Hematopoietic multipotent progenitor cell (in vitro differentiated cells): Measurements from ENCODE around the gene ST3GAL6. TPM values are rescaled to one million over a fixed set of nuclear protein-coding genes. Genes with fewer than 3 reads are reported as not detected.

ENCODE experiments used
- DNase-seq, 3 donors: peaks; one replicate each; pipeline ENCODE4 v3.0.0-alpha.2; 2011 to 2015; ENCODE audit warnings: low read depth in 2 of 3, low spot score in 2 of 3
- total RNA-seq: library from RNA; depleted of rRNA; stranded (reverse); fragments of >200 nt; gene quantifications from one replicate; pipeline ENCODE4 v1.2.3, GENCODE V29; 2012

The ST3GAL6 gene
- total RNA-seq, 1 donor: 2.7 TPM

GRCh38 chr3:98772022-98772421 lies 8.9 kb downstream of the ST3GAL6 start:
- DNase-seq: no peak

- no peak for DNase-seq
Observed at GRCh38 chr3:98775459-98776139, 12.5 kb downstream of the ST3GAL6 start.

- DNase-seq: no peak
Observed at GRCh38 chr3:98776140-98776493, 13.0 kb downstream of the ST3GAL6 start.

- no peak for DNase-seq
Observed at GRCh38 chr3:98777286-98777685, 14.1 kb downstream of the ST3GAL6 start.

- DNase-seq: no peak
Observed at GRCh38 chr3:98777801-98778220, 14.7 kb downstream of the ST3GAL6 start.

GRCh38 chr3:98778383-98778782 lies 15.2 kb downstream of the ST3GAL6 start:
- DNase-seq: peak in 1 of 3 donors; percentile 44

- peak in 2 of 3 donors; percentile 59 to 71 for DNase-seq
Observed at GRCh38 chr3:98778852-98779413, 15.8 kb downstream of the ST3GAL6 start.

DNA sequence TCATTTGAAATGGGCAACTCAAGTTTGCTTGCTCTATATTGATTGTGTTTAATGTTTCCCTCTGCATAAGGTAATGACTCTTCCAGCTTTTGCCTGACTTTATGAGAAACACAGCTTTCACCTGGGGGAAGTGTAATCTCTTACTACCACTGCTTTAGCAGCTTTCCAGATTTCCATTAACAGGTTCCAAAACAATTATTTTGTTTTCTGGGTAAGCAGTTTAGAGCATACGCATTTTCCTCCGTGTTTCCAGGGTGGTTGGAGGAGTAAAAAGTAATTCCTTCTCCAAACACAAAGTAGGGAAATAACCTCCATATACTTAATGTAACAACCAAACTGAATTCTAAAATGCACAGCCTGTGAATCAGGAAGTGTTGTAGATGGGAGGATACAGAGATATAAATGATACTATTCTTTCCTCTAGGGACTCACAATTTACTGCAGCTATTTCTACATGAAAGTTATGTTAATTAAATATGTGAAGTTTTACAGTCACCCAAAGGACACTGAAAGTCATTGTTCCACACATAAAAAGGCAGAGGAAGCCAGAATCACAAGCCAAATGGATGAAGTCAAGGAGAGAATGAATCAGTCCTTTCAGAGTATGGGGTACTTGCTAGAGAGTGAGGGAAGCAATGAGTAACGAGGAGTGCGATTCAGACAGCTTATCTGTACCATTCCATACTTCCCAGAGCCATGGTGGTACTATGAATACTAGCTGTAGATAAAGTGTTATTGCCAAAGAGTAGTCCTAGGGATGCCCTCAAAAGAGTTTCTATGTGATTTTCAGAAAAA lies 16.6 kb downstream of the ST3GAL6 start:
- no peak for DNase-seq

GRCh38 chr3:98780343-98780742 lies 17.2 kb downstream of the ST3GAL6 start:
- DNase-seq: no peak

DNA sequence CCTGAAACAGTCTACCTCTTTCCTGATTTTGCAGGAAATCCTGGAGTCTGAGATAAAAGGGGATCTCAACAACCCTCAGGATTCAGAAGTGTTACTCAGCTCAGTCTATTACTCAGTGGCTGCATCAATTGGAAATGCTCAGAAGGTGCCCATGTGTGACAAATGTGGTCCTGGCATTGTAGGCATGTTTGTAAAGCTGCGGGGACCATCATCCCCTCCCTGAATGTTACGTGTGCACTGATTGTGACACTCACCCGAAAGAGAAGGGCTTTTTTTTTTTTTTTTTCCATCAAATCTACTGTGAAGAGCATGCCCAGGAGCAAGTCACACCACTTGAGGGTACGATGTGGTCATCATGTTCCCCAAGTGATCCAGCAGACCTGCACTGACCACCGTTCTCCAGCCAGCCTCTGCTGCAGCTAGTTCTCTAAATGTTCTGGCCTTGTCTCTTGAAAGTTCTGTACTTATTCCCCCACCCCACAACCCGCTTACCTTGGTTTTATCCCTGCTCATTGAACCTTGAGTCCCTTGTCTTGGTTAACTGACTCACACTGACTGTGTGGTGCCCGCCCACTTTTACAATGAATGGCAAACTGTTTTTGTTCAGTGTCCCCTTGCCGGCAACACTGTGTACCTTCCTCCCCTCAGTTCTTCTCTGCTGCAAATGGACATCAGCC lies 19.8 kb downstream of the ST3GAL6 start:
- no peak for DNase-seq

- DNase-seq: no peak
Observed at GRCh38 chr3:98784042-98784441, 20.9 kb downstream of the ST3GAL6 start.

GRCh38 chr3:98784666-98785600 lies 21.8 kb downstream of the ST3GAL6 start:
- DNase-seq: peak in 1 of 3 donors; percentile 20

GRCh38 chr3:98786364-98787006 lies 23.3 kb downstream of the ST3GAL6 start:
- DNase-seq: peak in 1 of 3 donors; percentile 55

GRCh38 chr3:98787181-98787580 lies 24.0 kb downstream of the ST3GAL6 start:
- DNase-seq: no peak

GRCh38 chr3:98788651-98789050 lies 25.5 kb downstream of the ST3GAL6 start:
- DNase-seq: peak in 1 of 3 donors; percentile 46

- no peak for DNase-seq
Observed at GRCh38 chr3:98791341-98792325, 28.5 kb downstream of the ST3GAL6 start.

DNA sequence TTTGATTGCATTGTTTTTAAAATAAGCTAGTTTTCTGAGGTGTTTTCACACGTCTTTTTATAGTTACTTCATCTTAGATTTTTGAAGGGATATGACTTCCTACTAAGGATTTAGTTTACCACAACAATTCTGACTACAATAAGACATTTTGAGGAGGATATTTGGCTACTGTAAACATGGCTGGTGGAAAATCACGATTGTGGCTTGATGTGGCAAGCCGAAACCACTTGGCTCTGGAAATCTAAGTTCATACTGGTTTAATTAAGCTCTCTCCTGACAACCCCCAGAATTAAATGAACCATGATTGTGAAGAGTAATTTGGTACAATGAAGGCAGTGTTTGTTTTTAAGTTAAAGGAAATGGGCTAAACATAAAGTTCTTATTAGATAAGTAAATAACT lies 30.8 kb downstream of the ST3GAL6 start:
- no peak for DNase-seq

DNA sequence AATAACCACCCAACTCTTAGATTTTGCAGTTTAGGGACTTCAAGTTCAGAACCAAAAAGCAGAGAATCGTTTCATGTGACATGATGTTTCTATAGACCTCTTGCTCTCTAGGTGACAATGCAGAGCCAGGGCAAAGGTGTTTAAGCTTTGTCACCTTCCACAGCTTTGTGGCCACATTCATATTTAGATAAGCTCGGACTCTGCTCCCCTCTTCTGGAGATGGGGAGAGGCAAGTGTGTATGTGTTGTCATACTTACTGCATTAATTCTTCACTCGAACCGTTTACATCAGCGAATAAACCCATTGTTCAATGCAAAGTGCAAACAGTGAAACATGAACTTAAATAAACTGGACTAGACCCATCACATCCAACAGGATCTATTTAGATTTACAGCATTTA lies 33.2 kb downstream of the ST3GAL6 start:
- DNase-seq: no peak
